ENCODE measurements around the gene KCND3.

- no peak for TF ChIP-seq CTCF (conservative IDR thresholded peaks at IDR 0.05)
- TF ChIP-seq ZFX (IDR thresholded peaks at IDR 0.05) = no peak
Observed at GRCh38 chr1:111805251-111805650, 184.2 kb downstream of the KCND3 start.
